HG02938 (cell line): ENCODE results near the gene MAN2B2.

ENCODE experiments used
- ATAC-seq: cut with Tn5 transposase; IDR thresholded peaks from one replicate; pipeline ENCODE4 v1.9.1; 2021; ENCODE audit warnings: mild to moderate bottlenecking, moderate library complexity; ENCODE audit not compliant: unreplicated experiment

MAN2B2 gene

GRCh38 chr4:6592804-6593563, 18.0 kb downstream of the MAN2B2 start:
- ATAC-seq: no peak

GRCh38 chr4:6594341-6594740, 19.4 kb downstream of the MAN2B2 start:
- no peak for ATAC-seq

GRCh38 chr4:6594826-6595355, 19.9 kb downstream of the MAN2B2 start:
- no peak for ATAC-seq

GRCh38 chr4:6595897-6596537, 21.0 kb downstream of the MAN2B2 start:
- ATAC-seq: no peak

- no peak for ATAC-seq
These were observed 22.0 kb downstream of the MAN2B2 start for GRCh38 chr4:6596948-6597347.

GRCh38 chr4:6598127-6598526, 23.1 kb downstream of the MAN2B2 start:
- no peak for ATAC-seq

- ATAC-seq: no peak
These were observed 23.7 kb downstream of the MAN2B2 start for GRCh38 chr4:6598641-6599040.

- ATAC-seq: no peak
These were observed 26.8 kb downstream of the MAN2B2 start for GRCh38 chr4:6601661-6602250.

- no peak for ATAC-seq
These were observed 27.3 kb downstream of the MAN2B2 start for GRCh38 chr4:6602289-6602688.

- ATAC-seq: no peak
These were observed 28.1 kb downstream of the MAN2B2 start for GRCh38 chr4:6603128-6603527.

- ATAC-seq: no peak
These were observed 30.1 kb downstream of the MAN2B2 start for GRCh38 chr4:6605114-6605513.

GRCh38 chr4:6605605-6606004, 30.6 kb downstream of the MAN2B2 start:
- no peak for ATAC-seq

GRCh38 chr4:6606465-6607235, 31.7 kb downstream of the MAN2B2 start:
- no peak for ATAC-seq

- ATAC-seq: no peak
These were observed 32.5 kb downstream of the MAN2B2 start for GRCh38 chr4:6607368-6608055.

GRCh38 chr4:6608758-6609414, 33.9 kb downstream of the MAN2B2 start:
- ATAC-seq: no peak

GRCh38 chr4:6609415-6610079, 34.6 kb downstream of the MAN2B2 start:
- ATAC-seq: no peak

- ATAC-seq: no peak
These were observed 36.0 kb downstream of the MAN2B2 start for GRCh38 chr4:6610856-6611430.

GRCh38 chr4:6612961-6613675, 38.1 kb downstream of the MAN2B2 start:
- ATAC-seq: no peak
